Upper lobe of right lung (tissue), 1 donor: ENCODE measurements around the gene NCKAP5. TPM values are rescaled to one million over a fixed set of nuclear protein-coding genes. Genes with fewer than 3 reads are reported as not detected.

Source experiments
- ATAC-seq: fragments of 200-7000 bp; cut with Tn5 transposase; one replicate; pipeline ENCODE4 v1.9.1; 2020; ENCODE audit warnings: mild to moderate bottlenecking, moderate library complexity
- DNase-seq: peaks from one replicate; pipeline ENCODE4 v3.0.0-alpha.2; 2020
- H3K27ac ChIP-seq: fragments of 200-600 bp; one replicate; pipeline ENCODE4 v1.8.0; 2022
- H3K27me3 ChIP-seq: fragments of 200-600 bp; one replicate; pipeline ENCODE4 v1.8.0; 2022; ENCODE audit warnings: mild to moderate bottlenecking
- H3K36me3 ChIP-seq: fragments of 200-600 bp; one replicate; pipeline ENCODE4 v1.8.0; 2022
- H3K4me1 ChIP-seq: fragments of 200-600 bp; one replicate; pipeline ENCODE4 v1.8.0; 2022
- H3K4me3 ChIP-seq: fragments of 200-600 bp; one replicate; pipeline ENCODE4 v1.8.0; 2022; ENCODE audit warnings: mild to moderate bottlenecking
- H3K9me3 ChIP-seq: fragments of 200-600 bp; one replicate; pipeline ENCODE4 v1.8.0; 2022
- CTCF ChIP-seq: fragments of 200-600 bp; IDR thresholded peaks from one replicate; pipeline ENCODE4 v1.8.0; 2022; ENCODE audit warnings: antibody characterized with exemption
- intact Hi-C: fragments of 100-400 bp; cut with DNase I; formaldehyde crosslinking; loops from one replicate; pipeline ENCODE4 v1.11.0; 2022
- total RNA-seq: library from RNA; stranded (reverse); fragmentation: NEBNext Ultra II Directional; extraction: Animal tissue kit (Norgen Biotek cat#: 25700); gene quantifications from one replicate; pipeline ENCODE4 v1.2.1, GENCODE V29; 2021
- donor health status: DM: no; HTN: yes; CAD: no; lungs with severe emphysema.

NCKAP5 gene
- total RNA-seq, 1 donor from 2014 or later = 40.8 TPM

GRCh38 chr2:133409581-133410285 lies 158.5 kb downstream of the NCKAP5 start:
- no peaks in the 10 kb centered on the region for H3K9me3 ChIP-seq
- no peaks in the 10 kb centered on the region for H3K36me3 ChIP-seq
- no peak overlapping the region for H3K27ac ChIP-seq
- TF ChIP-seq CTCF = no peak
- H3K4me1 ChIP-seq = no peaks in the 10 kb centered on the region
- ATAC-seq (no peak), DNase-seq (no peak)
- intact Hi-C loops = no loop called here
- no peak overlapping the region for H3K4me3 ChIP-seq
- H3K27me3 ChIP-seq = no peaks in the 10 kb centered on the region

DNA sequence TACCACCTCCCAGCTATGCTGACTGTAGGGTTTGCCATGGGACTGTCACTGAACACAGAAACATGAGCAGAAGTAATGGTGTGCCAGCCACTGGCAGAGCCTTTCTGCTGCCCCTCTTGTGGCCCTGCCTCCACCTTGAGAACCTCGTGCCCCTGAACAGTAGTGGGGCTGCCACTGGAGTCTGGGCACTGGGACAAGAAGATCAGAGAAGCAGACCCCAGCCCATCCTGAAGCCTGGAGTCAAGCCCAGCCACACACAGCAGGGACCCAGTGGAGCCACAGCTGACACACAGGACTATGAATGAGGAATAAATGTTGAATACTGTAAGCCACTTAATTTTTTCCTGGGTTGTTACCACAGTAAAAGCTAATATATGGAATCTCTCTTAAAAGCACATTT lies 159.6 kb downstream of the NCKAP5 start:
- intact Hi-C loops = no loop called here
- no peaks in the 10 kb centered on the region for H3K36me3 ChIP-seq

DNA sequence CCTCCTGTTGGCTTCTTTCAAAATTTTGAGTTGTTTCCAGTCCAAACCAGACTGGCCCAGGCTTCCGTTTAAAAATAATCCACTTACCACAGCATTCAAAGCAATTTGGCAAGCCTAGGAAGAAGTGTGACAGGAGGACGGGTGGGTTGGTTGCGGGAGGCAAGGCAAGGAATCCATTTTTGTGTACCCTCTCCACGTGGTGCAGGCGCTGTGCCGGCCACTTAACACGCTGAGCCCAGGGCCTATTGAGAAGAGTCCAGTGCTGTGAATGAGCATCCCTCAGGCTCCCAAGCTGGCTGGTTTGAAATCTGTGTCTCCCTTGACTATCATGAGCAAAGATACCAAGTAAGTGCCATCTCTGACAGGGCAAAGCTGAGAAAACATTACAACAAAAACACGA lies 160.9 kb downstream of the NCKAP5 start:
- intact Hi-C loops = no loop called here

More for the DNA sequence above, 159.6 kb downstream of the NCKAP5 start:
- DNase-seq (no peak), ATAC-seq (no peak)
- Histone ChIP-seq H3K27me3 (no peaks in the 10 kb centered on the region), H3K4me1 (no peaks in the 10 kb centered on the region), H3K9me3 (no peaks in the 10 kb centered on the region), H3K4me3 (no peak overlapping the region), H3K27ac (no peak overlapping the region)
- TF ChIP-seq CTCF = no peak

GRCh38 chr2:133405252-133405651 lies 163.0 kb downstream of the NCKAP5 start:
- no peak for TF ChIP-seq CTCF
- no peak overlapping the region for H3K4me3 ChIP-seq
- no peaks in the 10 kb centered on the region for H3K27me3 ChIP-seq
- ATAC-seq = peak; percentile 56
- DNase-seq = no peak
- H3K9me3 ChIP-seq = no peaks in the 10 kb centered on the region
- H3K4me1 ChIP-seq = no peaks in the 10 kb centered on the region
- intact Hi-C loops = no loop called here
- H3K27ac ChIP-seq = no peak overlapping the region
- no peaks in the 10 kb centered on the region for H3K36me3 ChIP-seq

More for the DNA sequence above, 160.9 kb downstream of the NCKAP5 start:
- H3K9me3 ChIP-seq = no peaks in the 10 kb centered on the region
- no peaks in the 10 kb centered on the region for H3K36me3 ChIP-seq
- no peak overlapping the region for H3K27ac ChIP-seq
- H3K4me1 ChIP-seq = no peaks in the 10 kb centered on the region
- DNase-seq (no peak), ATAC-seq (no peak)
- no peak overlapping the region for H3K4me3 ChIP-seq
- H3K27me3 ChIP-seq = no peaks in the 10 kb centered on the region
- no peak for TF ChIP-seq CTCF

GRCh38 chr2:133400411-133400810 lies 167.9 kb downstream of the NCKAP5 start:
- no peak for DNase-seq

More at GRCh38 chr2:133400411-133400810, 167.9 kb downstream of the NCKAP5 start:
- no peak overlapping the region for H3K4me3 ChIP-seq
- H3K36me3 ChIP-seq = no peaks in the 10 kb centered on the region
- H3K27ac ChIP-seq = no peak overlapping the region
- intact Hi-C loops = no loop called here
- no peak for ATAC-seq
- H3K27me3 ChIP-seq = no peaks in the 10 kb centered on the region
- no peaks in the 10 kb centered on the region for H3K9me3 ChIP-seq
- no peak for TF ChIP-seq CTCF
- no peaks in the 10 kb centered on the region for H3K4me1 ChIP-seq
